Activated effector memory CD4-positive, alpha-beta T cell treated with Interleukin-2 at 50 U/mL for 16 hours (primary cell): ENCODE measurements around the gene ASB10.
A peak's percentile ranks its signal among the peaks of the same experiment; 100 is the strongest.

ENCODE experiments used
- DNase-seq: peaks from one replicate; pipeline ENCODE4 v3.0.0-alpha.2; 2020

ASB10 gene

DNA sequence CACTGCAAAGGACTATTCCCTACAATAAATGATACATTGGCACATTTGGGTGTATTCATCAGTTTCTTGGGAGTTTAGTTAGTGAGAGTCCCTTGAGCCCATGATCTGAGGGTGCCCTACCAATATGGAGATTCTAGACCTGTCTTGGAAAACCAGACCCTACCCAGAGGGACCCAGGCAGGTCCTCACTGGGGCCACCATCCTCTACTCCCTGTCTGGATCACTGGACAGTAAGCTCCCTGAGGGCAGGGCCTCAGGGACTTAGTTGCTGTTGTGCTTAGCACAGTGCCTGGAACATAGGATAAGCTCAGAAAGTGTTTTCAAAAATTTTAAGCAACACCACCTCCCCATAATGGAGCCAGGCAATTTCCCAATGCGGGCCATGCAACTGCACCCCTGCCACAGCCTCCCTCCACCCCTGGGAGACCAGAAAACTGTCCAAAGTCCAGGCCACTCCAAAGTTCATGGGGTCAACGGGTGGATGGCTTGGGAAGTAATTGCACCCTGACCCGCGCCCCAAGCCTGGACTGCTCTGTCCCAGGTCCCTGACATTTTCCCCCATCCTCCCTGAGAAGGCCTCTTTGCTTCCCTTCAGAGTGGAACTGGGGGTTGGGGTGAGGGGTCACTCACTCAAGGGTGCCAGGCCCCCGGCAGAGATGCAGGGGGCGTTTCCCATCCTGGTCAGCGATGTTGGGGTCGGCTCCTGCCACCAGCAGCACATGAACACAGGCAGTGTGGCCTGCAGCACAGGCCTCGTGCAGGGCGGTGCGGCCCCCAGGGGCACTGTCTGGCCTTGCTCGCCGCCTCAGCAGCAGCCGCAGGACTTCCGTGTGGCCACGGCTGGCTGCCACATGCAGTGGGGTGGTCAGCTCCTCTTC is 1.0 kb downstream of the ASB10 start:
- DNase-seq, result no peak

DNA sequence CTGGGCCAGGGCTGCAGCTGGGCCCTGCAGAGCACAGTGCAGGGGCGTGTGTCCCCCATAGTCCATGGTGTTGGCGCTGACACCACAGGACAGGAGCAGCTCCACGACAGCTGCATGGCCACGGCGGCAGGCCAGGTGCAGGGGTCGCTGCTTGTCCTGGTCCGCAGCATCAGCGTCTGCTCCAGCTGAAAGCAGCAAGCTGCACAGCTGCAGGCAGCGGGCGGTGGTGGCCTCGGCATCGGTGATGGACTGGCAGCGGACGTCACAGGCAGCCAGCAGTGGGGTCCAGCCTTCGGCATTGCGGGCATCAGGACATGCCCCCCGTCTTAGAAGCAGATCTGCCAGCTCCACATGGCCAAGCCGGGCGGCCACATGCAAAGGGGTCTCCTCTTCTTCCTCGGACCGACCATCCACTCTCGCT is 6.0 kb downstream of the ASB10 start:
- no peak for DNase-seq

DNA sequence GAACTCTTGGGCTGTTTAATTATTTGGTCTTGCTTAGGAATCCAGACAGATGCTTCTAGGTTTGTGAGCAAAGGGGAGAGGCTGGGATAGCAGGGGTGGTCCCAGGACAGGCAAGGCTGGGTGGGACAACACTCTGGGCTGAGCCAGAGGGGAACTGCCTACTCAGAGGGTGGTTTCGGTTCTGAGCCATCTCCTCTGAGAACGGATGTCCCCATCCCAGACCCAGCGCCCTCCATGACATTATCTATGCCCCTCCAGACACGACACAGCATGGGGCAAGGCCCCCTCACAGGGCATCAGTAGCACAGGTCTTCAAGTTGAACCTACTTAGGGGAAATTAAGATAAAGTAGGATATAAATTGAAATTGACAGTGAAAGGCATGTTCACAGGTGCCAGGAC is 7.1 kb downstream of the ASB10 start:
- no peak for DNase-seq

DNA sequence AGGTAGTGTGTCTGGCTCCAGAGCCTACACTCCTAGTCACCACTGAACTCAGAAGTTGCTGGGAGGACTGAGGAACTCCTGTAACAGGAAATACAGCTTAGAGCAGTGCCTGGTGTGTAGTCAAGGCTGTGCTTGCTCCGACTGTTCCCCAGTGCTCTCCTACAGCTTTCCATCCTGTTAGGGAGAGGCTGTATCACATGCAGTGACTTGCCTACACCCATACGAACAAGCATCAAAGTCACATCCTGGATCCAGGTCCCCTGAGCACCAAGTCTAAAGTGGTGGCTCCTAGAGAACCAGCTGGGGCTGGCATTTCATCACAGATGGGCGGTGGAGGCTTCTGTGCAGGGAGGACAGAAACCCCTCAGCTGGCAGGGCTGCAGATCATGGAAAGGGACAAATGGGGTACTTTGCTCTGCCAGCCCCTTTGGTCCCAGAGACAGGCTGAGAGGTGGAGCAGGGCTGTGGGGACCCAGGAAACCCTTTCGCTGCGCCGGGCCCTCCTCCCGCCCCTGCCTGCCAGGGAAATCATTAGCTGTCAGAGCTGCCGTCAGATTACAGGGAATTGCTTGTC is 7.7 kb downstream of the ASB10 start:
- no peak for DNase-seq

DNA sequence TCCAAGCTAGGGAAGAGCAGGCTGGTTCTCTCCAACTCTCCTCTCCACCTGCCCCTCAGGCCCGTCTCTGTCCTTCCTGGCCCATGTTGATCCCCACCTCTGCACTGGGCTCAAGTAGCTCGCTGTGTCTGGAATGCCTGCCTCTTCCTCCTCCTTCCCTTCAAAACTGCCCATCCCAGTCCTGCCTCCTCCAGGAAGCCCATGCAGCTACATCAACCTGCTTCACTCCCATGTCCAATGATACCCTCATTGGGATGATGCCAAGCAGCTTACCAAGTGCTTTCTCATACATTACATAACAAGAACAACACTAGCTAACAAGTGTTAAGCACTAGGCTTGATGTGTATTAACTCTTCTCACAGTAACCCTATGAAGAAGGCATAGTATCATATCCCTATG is 8.2 kb downstream of the ASB10 start:
- no peak for DNase-seq

DNA sequence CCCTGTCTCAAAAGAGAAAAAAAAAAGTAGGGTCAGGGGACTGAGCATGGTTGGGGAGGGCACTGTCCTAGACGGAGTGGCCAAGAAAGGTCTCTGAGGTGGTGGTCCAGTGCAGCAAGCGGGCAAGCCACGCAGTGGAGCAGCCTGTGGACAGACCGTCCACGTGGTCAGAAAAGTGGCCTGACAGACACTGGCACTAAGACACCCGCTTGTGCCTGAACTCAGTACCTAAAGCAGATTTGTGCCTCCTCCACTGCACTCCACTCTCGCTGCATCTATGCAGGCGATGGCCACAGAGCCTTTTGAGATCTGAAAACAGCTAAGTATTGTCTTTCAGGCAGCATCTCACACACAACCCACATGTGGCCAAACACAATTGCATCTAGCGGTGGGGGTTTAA is 8.8 kb downstream of the ASB10 start:
- DNase-seq, result no peak

DNA sequence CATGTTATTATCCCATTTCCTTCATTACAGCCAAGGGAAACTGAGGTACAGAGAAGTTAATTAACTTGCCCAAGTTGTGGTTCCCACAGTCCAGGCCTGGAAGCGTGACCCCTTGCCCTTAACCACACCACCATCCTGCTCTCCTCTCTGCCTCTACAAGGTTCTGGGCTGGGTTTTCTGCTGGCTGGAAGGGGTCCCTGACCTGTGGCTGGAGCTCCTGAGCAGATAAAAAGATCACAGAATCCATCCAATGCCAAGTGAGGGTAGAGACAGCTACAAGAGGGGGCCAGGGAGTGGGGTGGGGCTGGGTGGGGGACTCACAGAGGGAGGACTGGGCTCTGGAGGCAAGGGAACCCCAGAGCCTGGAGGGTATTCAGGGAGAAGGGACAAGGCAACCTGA is 9.7 kb downstream of the ASB10 start:
- no peak for DNase-seq

DNA sequence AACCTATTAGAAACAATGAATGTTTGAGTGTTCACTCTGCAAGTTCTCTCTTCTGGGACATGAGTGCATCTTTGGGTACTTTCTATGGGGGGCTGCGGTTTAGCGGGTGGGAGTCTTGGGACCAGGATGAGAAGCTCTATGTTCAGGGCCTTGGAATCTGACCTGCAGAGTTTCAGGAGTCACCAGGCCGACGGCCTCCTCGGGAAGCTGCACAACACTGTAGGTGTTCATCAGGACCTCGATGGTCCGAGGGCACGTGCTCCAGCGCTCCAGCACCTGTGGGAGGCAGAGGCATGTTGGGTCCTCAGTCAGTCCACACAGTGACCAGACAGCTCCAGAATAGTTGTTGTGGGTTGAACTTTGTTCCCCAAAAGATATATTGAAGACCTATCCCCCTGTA is 10.6 kb downstream of the ASB10 start:
- DNase-seq, result no peak

DNA sequence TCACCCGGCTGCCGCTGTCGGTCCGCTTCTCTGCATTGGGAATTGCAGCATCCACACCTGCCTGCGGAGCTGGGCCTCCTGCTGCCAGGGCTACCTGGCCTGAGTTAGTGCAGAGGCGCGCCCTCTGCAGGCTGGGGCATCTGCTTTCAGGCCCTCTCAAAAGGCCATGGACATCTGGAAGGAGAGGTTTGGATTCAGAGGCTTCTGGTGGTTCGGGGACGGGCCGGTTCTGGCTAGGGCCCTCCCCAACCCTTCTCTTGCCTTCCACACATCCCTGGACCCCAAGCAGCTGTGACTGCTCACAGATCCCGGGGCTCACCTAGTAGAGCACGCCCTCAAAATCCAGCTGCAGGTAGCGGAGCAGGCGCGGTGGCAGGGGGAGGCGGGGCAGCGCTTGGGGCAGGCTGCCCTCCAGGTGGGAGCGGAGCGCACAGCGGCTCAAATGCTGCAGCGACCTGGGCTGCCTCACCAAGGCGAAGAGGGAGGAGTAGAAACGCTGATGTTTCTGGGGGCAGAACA is 11.2 kb downstream of the ASB10 start:
- no peak for DNase-seq

DNA sequence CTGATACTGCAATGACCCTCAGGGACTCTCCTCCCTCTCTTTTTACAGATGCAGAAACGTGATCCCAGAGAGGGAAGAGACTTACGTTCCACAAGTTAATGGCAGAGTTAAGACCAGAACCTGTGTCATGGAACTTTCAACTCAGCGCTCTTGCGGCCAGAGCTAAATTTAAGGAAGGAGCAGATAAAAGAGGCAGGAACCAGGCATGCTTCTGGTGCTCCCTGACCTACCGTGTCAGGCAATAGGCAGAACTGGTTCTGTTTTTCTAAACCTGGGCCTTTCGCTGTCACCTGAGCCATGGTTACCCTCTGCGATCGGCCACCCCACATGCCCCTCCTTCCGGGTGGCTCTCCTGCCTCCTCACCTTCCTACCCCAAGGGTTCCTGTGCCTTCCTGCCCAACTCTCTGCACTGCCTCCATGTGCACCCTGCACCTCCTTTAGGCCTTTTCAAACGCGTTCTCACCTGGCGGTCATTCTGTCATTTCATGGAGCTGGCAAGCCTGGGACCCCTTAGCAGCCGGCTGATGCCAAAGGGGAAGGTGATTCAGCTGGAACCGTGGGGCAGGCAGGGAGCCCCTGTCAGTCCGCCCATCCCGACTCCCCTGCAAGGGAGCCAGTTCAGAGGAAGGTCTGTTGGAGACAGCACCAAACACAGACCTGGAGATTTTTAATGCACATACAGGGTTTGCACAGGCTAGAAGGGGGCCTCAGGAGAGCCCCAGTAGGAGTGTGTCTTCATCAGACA is 11.8 kb downstream of the ASB10 start:
- DNase-seq, result no peak

DNA sequence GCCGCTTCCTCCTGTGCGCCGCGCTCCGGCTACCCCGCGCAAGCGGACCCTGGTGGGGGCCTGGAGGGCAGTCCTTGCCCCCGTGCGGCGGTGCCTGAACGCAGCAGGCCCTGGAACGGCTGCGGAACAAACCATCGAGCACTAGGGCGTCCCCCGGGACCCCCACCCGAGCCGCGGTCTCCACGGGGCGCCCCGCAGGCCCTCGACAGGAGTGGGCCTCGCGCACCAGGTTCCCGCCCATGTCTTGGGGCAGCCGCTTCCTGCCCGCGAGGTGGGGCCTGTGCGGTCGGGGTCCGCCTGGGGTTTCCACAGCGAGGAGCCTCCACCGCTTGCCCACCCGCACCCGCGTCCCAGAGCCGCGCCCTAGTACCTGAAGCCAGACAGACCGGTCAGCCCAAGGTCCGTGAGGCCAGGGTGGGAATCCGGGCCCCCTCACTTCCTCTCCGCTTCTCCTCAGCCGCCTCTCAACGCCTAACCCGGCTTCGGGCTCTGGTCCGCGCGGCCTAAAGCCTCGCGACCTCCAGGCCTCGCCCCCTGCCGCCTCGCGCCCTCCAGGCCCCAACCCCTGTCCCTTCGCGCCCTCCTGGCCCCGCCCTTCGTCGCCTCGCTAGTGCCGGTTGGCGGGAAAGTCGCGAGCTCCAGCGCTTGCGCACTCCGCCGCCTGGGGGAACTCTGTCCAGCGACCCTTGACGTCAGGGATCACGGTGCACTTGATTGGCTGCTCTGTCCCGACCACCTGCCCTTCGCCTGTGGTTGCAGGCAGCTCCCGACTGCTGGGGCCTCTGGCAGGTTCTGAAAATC is 12.6 kb downstream of the ASB10 start:
- no peak for DNase-seq

DNA sequence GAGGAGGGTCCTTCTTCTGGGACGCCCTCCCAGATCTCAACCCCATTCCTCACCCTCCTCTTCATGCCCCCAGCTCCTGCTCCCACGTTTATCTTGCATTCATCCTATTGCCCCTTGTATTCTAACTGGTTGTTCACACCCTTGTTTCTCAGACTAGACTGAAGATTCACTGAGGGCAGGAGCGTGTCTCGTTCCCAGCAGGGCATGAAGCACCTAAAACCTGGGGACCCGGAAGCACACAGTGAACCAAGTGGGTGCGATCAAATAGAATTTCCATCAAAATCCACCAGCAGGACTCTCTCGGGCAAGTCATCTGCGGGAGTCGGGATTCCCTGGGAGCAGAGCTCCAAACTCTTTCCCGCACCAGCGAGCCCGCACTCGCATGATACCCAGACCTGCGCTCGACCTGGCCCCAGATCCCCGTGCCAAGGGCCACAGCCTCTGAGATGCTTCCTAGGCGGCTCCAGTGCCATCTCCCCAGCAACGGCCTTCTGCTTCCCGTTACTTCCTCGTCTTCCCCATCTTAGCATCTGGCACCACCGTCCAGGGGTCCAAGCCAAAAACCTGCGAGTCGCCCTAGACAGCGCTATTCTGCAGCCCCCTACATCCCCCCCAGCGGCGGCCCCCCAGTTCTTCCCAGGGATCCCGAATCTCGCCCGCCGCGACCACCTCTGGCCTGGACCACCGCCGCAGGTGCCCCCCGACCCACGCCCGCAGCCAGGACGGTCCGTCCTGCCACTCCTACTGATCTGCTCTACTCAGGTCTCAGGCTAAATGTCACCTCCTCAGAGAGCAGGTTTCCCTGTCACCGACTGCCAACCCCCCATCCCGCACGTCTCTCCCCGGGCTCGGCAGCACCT is 13.4 kb downstream of the ASB10 start:
- DNase-seq, result no peak

DNA sequence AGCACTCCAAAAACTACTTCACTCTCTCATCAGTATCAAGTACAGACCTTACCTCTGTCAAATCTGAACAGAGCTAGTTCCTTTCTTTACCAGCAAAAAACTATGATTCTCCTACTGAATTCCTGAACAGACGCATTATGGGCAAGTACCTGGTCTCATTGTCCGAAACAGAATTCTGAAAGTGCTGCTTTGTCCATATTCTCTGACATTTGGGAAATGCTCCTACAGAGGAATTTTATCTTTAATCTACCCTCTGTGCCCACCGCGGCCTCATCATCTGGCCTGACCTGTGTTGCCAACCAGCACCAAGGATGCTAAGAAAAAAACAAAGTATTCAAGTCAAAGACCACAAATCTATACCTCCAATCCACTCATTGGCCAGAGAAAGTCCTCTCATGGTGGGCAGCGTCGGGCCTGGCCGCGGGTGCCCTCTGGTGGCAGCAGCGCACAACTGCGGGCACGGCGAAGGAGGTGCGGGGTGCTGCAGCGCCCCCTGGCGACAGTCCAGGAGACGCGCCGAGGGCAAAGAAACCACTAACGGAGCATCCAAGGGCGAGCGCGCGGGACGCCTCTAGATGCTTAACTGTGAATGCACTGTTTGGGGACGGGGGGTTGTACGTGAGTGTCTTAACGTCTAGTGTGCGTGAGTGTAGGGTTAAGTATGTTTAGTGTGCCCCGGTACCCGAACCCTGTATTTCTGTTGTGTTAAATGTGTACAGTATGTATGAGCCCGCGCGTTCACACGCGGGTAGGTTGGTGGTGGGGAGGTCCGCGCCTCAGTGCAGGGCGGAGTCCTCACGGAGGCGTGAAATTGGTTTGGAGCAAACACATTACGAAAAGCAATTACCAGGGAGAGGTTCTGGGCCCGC is 14.5 kb downstream of the ASB10 start:
- DNase-seq, result peak; percentile 69

DNA sequence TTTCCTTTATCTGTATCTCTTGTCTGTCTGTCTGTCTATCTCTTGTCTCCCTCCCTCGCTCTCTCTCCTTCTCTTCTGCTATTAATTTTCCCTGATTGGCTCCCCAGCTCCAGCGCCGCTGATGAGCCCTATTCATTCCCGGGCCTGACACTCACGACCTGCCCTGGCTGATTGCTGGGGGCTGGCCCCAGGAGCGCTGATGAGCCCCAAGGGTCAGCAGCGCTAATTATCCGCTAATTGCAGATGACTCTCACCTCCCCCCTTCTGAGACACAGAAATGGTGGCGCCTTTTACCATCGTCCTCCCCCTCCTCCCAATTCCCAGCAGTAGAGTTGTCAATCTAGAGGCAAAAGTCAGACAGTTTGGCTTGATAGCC is 18.3 kb downstream of the ASB10 start:
- DNase-seq, result no peak

DNA sequence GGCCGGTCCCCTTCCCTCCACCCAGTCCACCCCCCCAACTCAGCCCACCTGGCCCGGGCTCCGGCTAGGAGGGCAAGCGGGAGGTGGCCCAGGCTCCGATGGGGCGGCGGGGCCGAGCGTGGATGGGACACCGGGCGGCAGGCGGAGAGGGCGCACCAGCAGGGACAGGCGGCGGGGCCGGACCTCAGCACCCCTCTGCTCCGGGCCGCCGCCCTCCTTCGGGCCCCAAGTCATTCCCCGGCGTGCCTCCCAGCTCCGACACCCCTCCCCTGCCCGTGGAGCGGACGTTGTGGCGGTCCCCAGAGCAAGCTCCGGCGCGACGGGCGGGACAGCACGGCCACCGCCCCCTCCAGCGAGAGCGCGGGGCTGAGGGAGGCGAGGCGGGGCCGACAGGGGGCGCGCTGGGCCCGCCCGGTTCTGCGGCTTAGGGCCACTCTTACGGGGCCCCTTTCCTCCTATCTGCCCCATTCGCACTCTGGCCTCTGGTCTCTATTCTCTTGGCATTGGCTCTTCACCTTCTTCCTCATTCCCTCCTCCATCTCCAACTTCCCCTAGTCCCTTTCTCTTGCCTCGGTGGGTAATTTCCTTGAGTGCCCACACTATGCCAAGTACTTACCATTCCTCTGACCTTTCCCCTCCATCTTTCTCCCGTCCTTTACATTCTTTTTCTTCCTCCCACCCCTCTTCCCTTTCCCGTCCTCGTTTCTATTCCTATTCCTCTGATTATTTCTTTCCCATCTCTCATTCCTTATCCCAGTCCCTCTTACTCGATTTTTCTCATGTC is 18.9 kb downstream of the ASB10 start:
- DNase-seq, result peak; percentile 51

DNA sequence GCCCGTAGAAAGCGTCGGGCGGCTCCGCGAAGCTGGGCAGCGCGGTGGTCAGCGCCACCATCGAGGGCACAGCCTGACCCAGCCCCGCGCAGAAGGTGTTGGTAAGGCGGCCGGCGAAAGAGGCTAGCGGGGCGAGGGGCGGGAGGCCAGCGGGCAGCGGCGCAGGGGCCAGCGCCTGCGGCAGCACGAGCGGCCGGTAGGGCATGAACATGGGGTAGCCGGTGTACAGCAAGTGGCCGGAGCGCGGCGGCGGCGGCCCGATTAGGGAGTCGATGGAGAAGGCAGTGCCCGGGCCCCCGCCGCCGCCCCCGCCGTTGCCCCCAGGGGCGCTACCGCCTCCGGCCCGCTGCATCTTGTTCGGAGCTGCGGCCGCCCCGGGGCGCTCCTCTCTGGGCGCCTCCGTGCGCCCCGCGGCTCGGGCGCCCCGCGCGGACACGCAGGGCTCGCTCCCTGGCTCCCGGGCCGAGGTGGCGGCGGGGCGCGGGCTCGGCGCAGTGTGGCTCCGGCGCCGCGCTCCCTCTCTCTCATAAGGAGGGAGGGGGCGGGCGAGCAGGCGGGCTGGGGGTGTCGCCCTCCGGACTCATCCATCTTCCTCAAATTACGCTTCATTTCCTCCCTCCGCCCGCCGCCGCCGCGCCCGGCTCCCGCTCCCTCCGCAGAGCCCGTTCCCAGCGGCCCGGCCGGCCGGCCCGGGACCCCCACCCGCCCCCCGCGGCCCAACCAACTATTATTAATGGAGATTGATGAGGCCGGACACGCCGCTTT is 19.7 kb downstream of the ASB10 start, which contains the start of gene GBX1:
TSS of gene GBX1 (minus strand) at position 498 of the 765 bp plus-strand sequence. CDS start at position 352, 146 bp downstream.
- DNase-seq, result no peak

DNA sequence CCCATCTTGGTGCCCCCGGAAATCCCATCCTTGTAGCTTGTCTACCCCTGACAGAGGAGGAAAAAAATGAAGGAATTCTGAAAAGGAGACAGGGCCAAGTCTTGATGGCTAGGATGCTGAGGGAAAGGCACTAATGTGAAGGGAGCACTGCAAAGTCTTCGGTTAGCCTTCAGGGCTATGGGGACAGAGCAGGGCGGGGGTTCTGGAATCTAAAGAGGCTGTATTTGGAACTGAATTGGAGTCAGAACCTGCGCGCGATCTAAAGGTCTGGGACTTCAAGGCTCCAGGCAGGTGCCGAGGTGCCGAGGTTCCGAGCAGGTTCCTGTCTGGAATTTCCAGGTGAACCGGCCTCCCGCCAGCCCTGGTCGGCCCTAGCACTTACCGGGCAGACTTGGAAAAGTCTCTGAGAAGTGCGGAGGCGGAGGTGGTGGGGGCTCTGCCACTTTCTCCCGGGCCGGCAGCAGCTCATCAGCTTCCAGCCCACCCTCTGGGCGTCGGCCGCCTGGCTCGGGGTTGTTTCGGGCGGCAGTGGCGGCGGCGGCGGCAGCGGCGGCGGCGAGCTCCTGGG is 20.3 kb downstream of the ASB10 start:
- no peak for DNase-seq

DNA sequence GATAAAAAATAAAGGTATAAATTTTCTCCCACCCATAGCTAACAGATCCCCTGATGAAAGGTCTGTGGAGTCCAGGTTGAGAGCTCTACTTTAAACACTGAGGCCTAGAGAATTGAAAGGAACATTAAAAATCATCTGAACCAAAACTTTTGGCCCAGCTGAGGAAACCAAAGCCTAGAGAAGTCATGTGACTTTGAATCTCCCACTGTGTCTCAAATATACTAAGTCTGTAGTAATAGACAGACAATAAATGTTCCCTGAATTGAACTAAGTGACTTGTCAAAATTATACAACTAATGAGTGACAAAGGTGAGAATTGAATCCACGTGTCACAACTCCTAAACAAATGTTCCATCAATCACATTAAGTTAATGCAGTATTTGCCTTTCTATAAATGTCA is 25.3 kb downstream of the ASB10 start:
- DNase-seq, result no peak
